ENCODE measurements around the gene CLTCL1.

- TF ChIP-seq POLR2AphosphoS5 (IDR thresholded peaks at IDR 0.05; ENCODE audit: low read depth, low read length), result no peak
- TF ChIP-seq REST (IDR thresholded peaks at IDR 0.05; ENCODE audit: insufficient read depth in 1 of 2, low read depth in 2 of 2, low read length in 1 of 2), result no peak
- TF ChIP-seq CTCF (IDR thresholded peaks at IDR 0.05), result no peak
- no peak for TF ChIP-seq TCF7L2 (IDR thresholded peaks at IDR 0.05; ENCODE audit: low read depth, low read length)
Measured at GRCh38 chr22:19199479-19199878, 92.0 kb downstream of the CLTCL1 start.
